ENCODE data around the gene HSD17B12. TPM values are rescaled to one million over a fixed set of nuclear protein-coding genes. Genes with fewer than 3 reads are reported as not detected.

HSD17B12 gene
- total RNA-seq, 4 donors from 2014 or later: 50.6 to 72.4 (median 54.1) TPM

- peak; percentile 91 for ATAC-seq (ENCODE audit: low FRiP score)
- no peak for DNase-seq (ENCODE audit: low spot score)
These were observed 188.5 kb downstream of the HSD17B12 start for GRCh38 chr11:43868852-43869567.

GRCh38 chr11:43871051-43871450 lies 190.5 kb downstream of the HSD17B12 start:
- no peak for ATAC-seq (ENCODE audit: low FRiP score)
- DNase-seq (ENCODE audit: low spot score): no peak
- TF ChIP-seq CTCF (IDR thresholded peaks at IDR 0.05): no peak

More at GRCh38 chr11:43868852-43869567, 188.5 kb downstream of the HSD17B12 start:
- no peak for TF ChIP-seq CTCF (IDR thresholded peaks at IDR 0.05)

- no peak for TF ChIP-seq CTCF (IDR thresholded peaks at IDR 0.05)
- ATAC-seq (ENCODE audit: low FRiP score) (no peak), DNase-seq (ENCODE audit: low spot score) (no peak)
These were observed 192.5 kb downstream of the HSD17B12 start for GRCh38 chr11:43872995-43873394.

- no peak for TF ChIP-seq CTCF (IDR thresholded peaks at IDR 0.05)
- ATAC-seq (ENCODE audit: low FRiP score) (no peak), DNase-seq (ENCODE audit: low spot score) (no peak)
These were observed 193.5 kb downstream of the HSD17B12 start for GRCh38 chr11:43874078-43874477.

GRCh38 chr11:43874738-43875137 lies 194.2 kb downstream of the HSD17B12 start:
- ATAC-seq (ENCODE audit: low FRiP score): no peak
- DNase-seq (ENCODE audit: low spot score): no peak
- TF ChIP-seq CTCF (IDR thresholded peaks at IDR 0.05): no peak

GRCh38 chr11:43879789-43880639 lies 199.5 kb downstream of the HSD17B12 start:
- ATAC-seq (ENCODE audit: low FRiP score) (peak; percentile 13), DNase-seq (ENCODE audit: low spot score) (no peak)
- no peak for TF ChIP-seq CTCF (IDR thresholded peaks at IDR 0.05)

All from omental fat pad (tissue), 4 donors.